Measurements from ENCODE around the gene GOLGA8T.
"Not testable (repeated sequence)": the region's sequence is repeated elsewhere in the genome, so short reads cannot be mapped to it uniquely, and the experiment has no call there.

GOLGA8T gene

DNA sequence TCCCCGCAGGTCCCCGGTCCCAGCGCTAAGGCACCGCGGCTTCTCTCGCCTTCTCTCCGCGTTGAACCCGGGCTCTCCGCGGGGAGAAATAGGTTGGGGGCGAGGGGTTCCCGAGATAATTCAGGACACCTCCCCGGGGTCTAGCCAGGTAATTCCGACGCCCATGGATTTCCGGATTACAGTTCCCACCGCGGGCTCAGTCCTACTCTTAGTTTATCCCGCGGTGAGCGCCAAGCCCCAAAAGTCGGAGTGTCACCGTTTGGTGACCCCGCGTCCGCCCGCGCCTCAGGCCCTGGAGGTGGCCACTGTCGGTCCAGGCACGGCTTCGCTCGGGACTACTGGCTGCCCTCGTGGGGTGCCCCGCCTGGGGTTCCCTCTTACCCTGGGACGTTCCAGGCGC, 56.8 kb downstream of the GOLGA8T start:
- DNase-seq: not testable (repeated sequence)

- DNase-seq: not testable (repeated sequence)
These were observed 57.4 kb downstream of the GOLGA8T start for GRCh38 chr15:30192119-30192745.

- DNase-seq: not testable (repeated sequence)
These were observed 58.0 kb downstream of the GOLGA8T start for GRCh38 chr15:30192892-30193291.

Measured in stimulated activated naive CD4-positive, alpha-beta T cell treated with Interleukin-2 at 50 U/mL for 16 hours (primary cell).